GM12874 (cell line): ENCODE results near the gene FOXG1.

Experiments
- TF ChIP-seq, protein P1 (sequence below): IDR thresholded peaks from 2 replicates; pipeline ENCODE4 v1.5.1; 2011; ENCODE audit warnings: low read depth, mild to moderate bottlenecking, control low read depth, low read length, moderate library complexity; ENCODE audit not compliant: insufficient read depth

FOXG1 gene

DNA sequence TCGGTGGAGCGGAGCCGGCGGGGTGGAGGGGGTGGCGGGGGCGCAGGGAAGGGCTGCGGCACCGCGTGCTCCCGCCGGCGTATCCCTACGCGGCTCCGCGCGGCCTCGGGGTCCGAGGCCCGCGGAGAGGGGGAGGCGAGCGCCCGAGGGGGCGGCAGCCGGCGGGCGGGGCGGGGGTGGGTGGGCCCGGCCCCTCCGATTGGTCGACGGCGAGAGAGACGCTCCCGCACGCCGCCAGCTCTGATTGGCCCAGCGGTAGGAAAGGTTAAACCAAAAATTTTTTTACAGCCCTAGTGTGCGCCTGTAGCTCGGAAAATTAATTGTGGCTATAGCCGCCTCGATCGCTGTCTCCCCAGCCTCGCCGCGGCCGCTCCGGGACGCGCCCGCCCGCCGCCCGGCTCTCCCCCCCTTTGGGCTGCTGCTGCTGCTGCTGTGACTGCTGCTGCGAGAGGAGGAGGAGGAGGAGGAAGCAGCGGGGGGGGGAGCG, at the start of gene FOXG1:
TSS of gene FOXG1 (plus strand) at position 319 of the 487 bp plus-strand sequence. CDS start 493 bp downstream, outside the sequence.
- TF ChIP-seq, protein P1, sequence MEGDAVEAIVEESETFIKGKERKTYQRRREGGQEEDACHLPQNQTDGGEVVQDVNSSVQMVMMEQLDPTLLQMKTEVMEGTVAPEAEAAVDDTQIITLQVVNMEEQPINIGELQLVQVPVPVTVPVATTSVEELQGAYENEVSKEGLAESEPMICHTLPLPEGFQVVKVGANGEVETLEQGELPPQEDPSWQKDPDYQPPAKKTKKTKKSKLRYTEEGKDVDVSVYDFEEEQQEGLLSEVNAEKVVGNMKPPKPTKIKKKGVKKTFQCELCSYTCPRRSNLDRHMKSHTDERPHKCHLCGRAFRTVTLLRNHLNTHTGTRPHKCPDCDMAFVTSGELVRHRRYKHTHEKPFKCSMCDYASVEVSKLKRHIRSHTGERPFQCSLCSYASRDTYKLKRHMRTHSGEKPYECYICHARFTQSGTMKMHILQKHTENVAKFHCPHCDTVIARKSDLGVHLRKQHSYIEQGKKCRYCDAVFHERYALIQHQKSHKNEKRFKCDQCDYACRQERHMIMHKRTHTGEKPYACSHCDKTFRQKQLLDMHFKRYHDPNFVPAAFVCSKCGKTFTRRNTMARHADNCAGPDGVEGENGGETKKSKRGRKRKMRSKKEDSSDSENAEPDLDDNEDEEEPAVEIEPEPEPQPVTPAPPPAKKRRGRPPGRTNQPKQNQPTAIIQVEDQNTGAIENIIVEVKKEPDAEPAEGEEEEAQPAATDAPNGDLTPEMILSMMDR: no peak

DNA sequence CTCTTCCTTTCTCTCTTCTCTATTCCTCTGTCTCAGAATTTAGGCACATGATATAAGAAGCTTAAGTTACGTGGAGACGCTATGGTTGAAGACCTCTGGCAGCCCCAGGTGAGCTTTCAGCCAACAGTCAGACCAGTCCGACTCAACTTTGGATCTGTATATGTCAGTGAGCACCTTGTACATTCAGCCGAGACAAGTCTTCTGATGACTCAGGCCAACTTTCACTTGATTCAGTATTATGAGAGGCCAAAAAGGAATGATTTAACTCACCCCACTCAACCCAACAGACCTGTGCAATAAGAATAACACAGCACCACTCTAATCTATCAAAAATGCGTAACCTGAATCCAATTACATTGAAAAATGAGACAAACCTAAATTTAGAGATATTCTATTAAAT, 47.5 kb upstream of the FOXG1 start:
- TF ChIP-seq, protein P1: no peak

GRCh38 chr14:28731358-28731757, 35.2 kb upstream of the FOXG1 start:
- TF ChIP-seq, protein P1: no peak

DNA sequence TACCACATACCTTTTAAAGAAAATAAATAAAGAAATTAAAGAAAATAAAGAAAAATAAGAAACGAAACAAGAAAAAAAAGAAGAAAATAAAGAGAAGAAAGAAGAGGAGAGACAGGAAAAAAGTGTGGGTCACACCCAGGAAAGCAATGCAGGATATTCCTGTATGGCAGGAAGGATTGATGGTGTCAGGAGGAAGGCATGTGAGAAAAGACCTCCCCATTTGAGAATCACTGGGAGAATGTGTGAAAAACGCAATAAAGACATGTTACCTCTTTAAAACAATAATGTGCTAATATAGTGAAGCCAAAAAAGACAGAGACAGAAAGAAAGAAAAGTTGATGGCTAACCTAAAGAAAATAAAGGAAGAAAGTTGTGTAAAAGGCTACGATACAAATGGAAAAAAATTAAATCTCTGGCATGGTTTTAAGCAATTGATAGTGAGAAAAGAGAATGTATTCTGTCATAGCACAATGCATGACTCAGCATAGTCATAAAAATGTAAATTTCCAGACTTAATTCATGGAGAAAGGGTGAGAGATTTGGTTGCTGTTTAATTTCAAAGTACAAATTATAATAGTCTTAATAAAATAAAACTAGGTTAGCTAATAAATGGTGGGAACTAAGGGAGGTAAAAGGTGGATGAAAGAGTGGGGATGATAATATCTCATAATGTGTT, 24.3 kb upstream of the FOXG1 start:
- TF ChIP-seq, protein P1: no peak

- TF ChIP-seq, protein P1: no peak
Observed at GRCh38 chr14:28744126-28744525, 22.5 kb upstream of the FOXG1 start.

DNA sequence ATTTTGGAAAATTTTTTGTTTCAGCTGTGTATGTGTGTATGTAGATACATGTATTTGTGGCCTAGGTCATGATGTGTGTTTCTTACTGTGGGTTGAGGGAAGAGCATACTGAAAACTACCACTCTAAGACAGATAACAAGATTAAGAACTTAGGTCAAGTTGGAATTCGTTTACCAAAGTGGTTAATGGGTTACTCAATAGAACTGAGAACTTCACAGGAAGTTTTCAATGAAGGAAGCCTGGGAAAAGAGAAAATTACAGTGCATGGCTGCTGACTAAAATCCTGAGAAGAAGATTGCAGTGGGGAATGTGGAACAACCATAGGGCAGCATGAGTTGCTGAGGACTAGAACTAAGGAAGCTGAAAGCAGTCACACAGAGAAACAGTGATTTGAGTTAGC, 21.4 kb upstream of the FOXG1 start:
- TF ChIP-seq, protein P1: no peak

DNA sequence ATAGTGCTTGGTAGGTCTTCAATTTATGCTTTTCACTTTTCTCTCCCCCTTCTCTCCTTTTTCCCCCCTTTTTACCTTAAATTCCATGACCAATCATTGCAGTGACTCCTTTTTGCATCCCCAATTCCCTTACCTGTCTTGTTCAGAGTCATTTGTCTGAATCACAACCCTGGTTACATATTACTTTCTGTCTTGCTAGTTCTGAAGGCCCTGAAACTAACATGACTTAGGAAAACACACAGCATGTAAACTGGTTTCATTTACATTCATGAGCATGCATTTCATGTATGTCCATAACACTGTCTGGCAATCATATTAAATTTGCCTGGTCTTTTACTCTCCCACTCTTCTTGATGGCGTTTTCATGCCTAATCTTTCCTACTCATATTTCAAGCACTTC, 20.3 kb upstream of the FOXG1 start:
- TF ChIP-seq, protein P1: no peak
